Common myeloid progenitor, CD34-positive (primary cell): ENCODE measurements around the gene GPN2.

ENCODE experiments used
- CTCF ChIA-PET: fragments of 350-600 bp; sonication (Branson Sonifier 250); formaldehyde crosslinking; loops from one replicate; lab custom pipeline; 2021; ENCODE audit warnings: antibody characterized with exemption; lab: Charles Lee
- POLR2A ChIA-PET: fragments of 350-600 bp; sonication (Branson Sonifier 250); formaldehyde crosslinking; loops from one replicate; lab custom pipeline; 2021; ENCODE audit warnings: antibody characterized with exemption; lab: Charles Lee
- DNase-seq, 3 donors: peaks; one replicate each; pipeline versions ENCODE4 v3.0.0 to v3.0.0-alpha.2; 2013
- H3K27ac ChIP-seq, 2 experiments: 1 replicate in 1 of 2; 2 replicates in 1 of 2; pipeline ENCODE4 v1.7.0; 2013; ENCODE audit warnings: inconsistent platforms in 2 of 2, low read length in 2 of 2, mild to moderate bottlenecking in 2 of 2, low read depth in 1 of 2, moderate library complexity in 1 of 2; ENCODE audit not compliant: severe bottlenecking in 2 of 2, insufficient read depth in 1 of 2, poor library complexity in 1 of 2
- H3K27me3 ChIP-seq, 5 experiments: replicated peaks in 2 of 5; 1 replicate in 3 of 5; 2 replicates in 2 of 5; pipeline versions ENCODE4 v1.6.1 to v1.7.0; 2013; ENCODE audit warnings: low read length in 4 of 5, mild to moderate bottlenecking in 2 of 5, moderate library complexity in 2 of 5, inconsistent platforms in 1 of 5; ENCODE audit not compliant: insufficient read depth in 5 of 5, control insufficient read depth in 4 of 5
- H3K36me3 ChIP-seq, 4 experiments: 1 replicate in 2 of 4; 2 replicates in 2 of 4; pipeline versions ENCODE4 v1.6.1 to v1.7.0; 2013; ENCODE audit warnings: low read length in 3 of 4, control low read depth in 1 of 4, mild to moderate bottlenecking in 1 of 4; ENCODE audit not compliant: control insufficient read depth in 4 of 4, insufficient read depth in 4 of 4
- H3K4me1 ChIP-seq, 4 experiments: 1 replicate in 3 of 4; 2 replicates in 1 of 4; pipeline versions ENCODE4 v1.6.1 to v1.7.1; 2013; ENCODE audit warnings: low read length in 3 of 4, mild to moderate bottlenecking in 3 of 4, control low read depth in 1 of 4, inconsistent platforms in 1 of 4, moderate library complexity in 1 of 4; ENCODE audit not compliant: control insufficient read depth in 4 of 4, insufficient read depth in 4 of 4; ENCODE audit errors: control extremely low read depth in 1 of 4
- H3K4me3 ChIP-seq, 7 experiments: 1 replicate in 4 of 7; 2 replicates in 3 of 7; pipeline versions ENCODE4 v1.5.1 to v1.7.0; 2013; ENCODE audit warnings: mild to moderate bottlenecking in 7 of 7, low read length in 6 of 7, moderate library complexity in 6 of 7, inconsistent platforms in 2 of 7, low read depth in 2 of 7, control low read depth in 1 of 7; ENCODE audit not compliant: insufficient read depth in 4 of 7, control insufficient read depth in 1 of 7; ENCODE audit errors: extremely low read depth in 1 of 7
- H3K9me3 ChIP-seq, 5 experiments: 1 replicate in 4 of 5; 2 replicates in 1 of 5; pipeline versions ENCODE4 v1.6.1 to v1.7.1; 2013; ENCODE audit warnings: low read length in 4 of 5, mild to moderate bottlenecking in 2 of 5, inconsistent platforms in 1 of 5, low read depth in 1 of 5, moderate library complexity in 1 of 5; ENCODE audit not compliant: control insufficient read depth in 4 of 5, insufficient read depth in 2 of 5; ENCODE audit errors: control extremely low read depth in 1 of 5
- WGBS: methylation state at CpG from one replicate; pipeline ENCODE4 v1.1.5; 2013; ENCODE audit not compliant: insufficient coverage; 5-methylcytosine and 5-hydroxymethylcytosine counted together

GPN2 gene

GRCh38 chr1:26900815-26901511 is 10.9 kb upstream of the GPN2 start:
- peak overlapping the region in 6 of 7 experiments; percentile 86 to 97 (median 90) for H3K4me3 ChIP-seq
- no peak for DNase-seq
- ChIA-PET CTCF (interaction anchor here (1.1 to 3.8 kb wide), 2 partner anchors 12 to 53 kb away, joined by 3 to 26 read pairs; partner anchors contain the start of gene GPN2), POLR2A (interaction anchor here (0.6 to 2.1 kb wide), 3 partner anchors 11 to 325 kb away, joined by 3 to 12 read pairs (median 3); partner anchors contain the start of gene GPN2)
- no peaks in the 10 kb centered on the region for H3K9me3 ChIP-seq
- H3K27ac ChIP-seq = peak overlapping the region; percentile 97 to 98
- peaks cover 0 to 16% (median 8%) of the 10 kb centered on the region in 4 experiments for H3K36me3 ChIP-seq
- peaks cover 7 to 23% (median 19%) of the 10 kb centered on the region in 4 experiments for H3K4me1 ChIP-seq
- H3K27me3 ChIP-seq = no peaks in the 10 kb centered on the region
- WGBS = 55% methylated on average over 6 of the region's 18 CpGs

GRCh38 chr1:26900001-26900814 is 10.1 kb upstream of the GPN2 start, which contains the start of gene GPATCH3:
Gene GPATCH3, minus strand, starts transcription at chr1:26900467. Its CDS starts 25 bp downstream, at chr1:26900442.
- CTCF ChIA-PET = interaction anchor here (0.6 to 3.8 kb wide), 4 partner anchors 11 to 641 kb away, joined by 3 to 26 read pairs (median 4); partner anchors contain the start of gene GPN2
- Histone ChIP-seq H3K27me3 (no peaks in the 10 kb centered on the region), H3K36me3 (peaks cover 3 to 20% (median 13%) of the 10 kb centered on the region in 4 experiments), H3K4me1 (peaks cover 7 to 23% (median 19%) of the 10 kb centered on the region in 4 experiments), H3K4me3 (peak within 1 kb of the TSS; percentile 86 to 97 (median 91)), H3K27ac (peak within 1 kb of the TSS; percentile 97 to 98), H3K9me3 (no peaks in the 10 kb centered on the region)
- peak; percentile 88 to 93 (median 89) for DNase-seq
- POLR2A ChIA-PET = interaction anchor here (0.8 to 2.1 kb wide), 2 partner anchors 10 to 22 kb away, joined by 3 to 12 read pairs; partner anchors contain the start of gene GPN2
- whole genome bisulfite sequencing = under 1% methylated on average over 48 of the region's 50 CpGs

- no peak for DNase-seq
- Histone ChIP-seq H3K9me3 (no peaks in the 10 kb centered on the region), H3K4me3 (no peak overlapping the region), H3K27ac (no peak overlapping the region), H3K36me3 (peaks cover 12 to 46% (median 35%) of the 10 kb centered on the region in 4 experiments), H3K27me3 (no peaks in the 10 kb centered on the region), H3K4me1 (peaks cover 7 to 23% (median 19%) of the 10 kb centered on the region in 4 experiments)
- ChIA-PET POLR2A (no interaction called here), CTCF (interaction anchor here (1.1 to 3.8 kb wide), 2 partner anchors 8 to 19 kb away, joined by 3 to 26 read pairs; partner anchors contain the start of gene GPN2)
- 95% methylated on average over 7 of the region's 9 CpGs for WGBS
Observed at GRCh38 chr1:26897351-26897750, 7.3 kb upstream of the GPN2 start.

GRCh38 chr1:26894263-26894662 is 4.2 kb upstream of the GPN2 start:
- H3K27me3 ChIP-seq = no peaks in the 10 kb centered on the region
- no peak overlapping the region for H3K27ac ChIP-seq
- no peaks in the 10 kb centered on the region for H3K9me3 ChIP-seq
- DNase-seq = no peak
- H3K36me3 ChIP-seq = peaks cover 13 to 55% (median 38%) of the 10 kb centered on the region in 4 experiments
- peaks cover 2 to 22% (median 21%) of the 10 kb centered on the region in 4 experiments for H3K4me1 ChIP-seq
- ChIA-PET POLR2A (no interaction called here), CTCF (no interaction called here)
- H3K4me3 ChIP-seq = no peak overlapping the region
- WGBS = 96% methylated on average over 13 of the region's 13 CpGs

- DNase-seq = peak in 1 of 3 donors; percentile 25
- peak overlapping the region; percentile 65 to 96 (median 91) for H3K4me3 ChIP-seq
- no peaks in the 10 kb centered on the region for H3K27me3 ChIP-seq
- ChIA-PET CTCF (interaction anchor here (0.7 to 4.8 kb wide), 5 partner anchors 9 to 282 kb away, joined by 3 to 26 read pairs (median 3); partner anchors contain the start of gene GPATCH3), POLR2A (interaction anchor here (0.6 to 1.7 kb wide), 3 partner anchors 9 to 57 kb away, joined by 3 to 12 read pairs (median 4); partner anchors contain the start of gene GPATCH3)
- peaks cover 14 to 64% (median 46%) of the 10 kb centered on the region in 4 experiments for H3K36me3 ChIP-seq
- H3K4me1 ChIP-seq = peaks cover 3 to 21% (median 18%) of the 10 kb centered on the region in 4 experiments
- no peaks in the 10 kb centered on the region for H3K9me3 ChIP-seq
- 6% methylated on average over 12 of the region's 12 CpGs for WGBS
- peak overlapping the region; percentile 72 to 89 for H3K27ac ChIP-seq
Observed at GRCh38 chr1:26890467-26890796, 349 bp upstream of the GPN2 start.

GRCh38 chr1:26888231-26888630 is 1.9 kb downstream of the GPN2 start:
- peaks cover 22 to 66% (median 39%) of the 10 kb centered on the region in 4 experiments for H3K36me3 ChIP-seq
- no peak for DNase-seq
- no peaks in the 10 kb centered on the region for H3K9me3 ChIP-seq
- CTCF ChIA-PET = interaction anchor here (1.0 to 4.8 kb wide), 8 partner anchors 11 to 290 kb away, joined by 3 to 26 read pairs (median 5); partner anchors contain the start of genes GPATCH3 and PIGV
- no peak overlapping the region for H3K4me3 ChIP-seq
- peaks cover 3 to 21% (median 18%) of the 10 kb centered on the region in 4 experiments for H3K4me1 ChIP-seq
- no peaks in the 10 kb centered on the region for H3K27me3 ChIP-seq
- 100% methylated on average over 1 of the region's 1 CpG for WGBS
- POLR2A ChIA-PET = no interaction called here
- no peak overlapping the region for H3K27ac ChIP-seq
